Activated gamma-delta T cell (primary cell): ENCODE measurements around the gene CDC42.
"Not testable (repeated sequence)": the region's sequence is repeated elsewhere in the genome, so short reads cannot be mapped to it uniquely, and the experiment has no call there.

Experiments
- DNase-seq: peaks from one replicate; lab custom pipeline; 2025; lab: John Stamatoyannopoulos, UW
- total RNA-seq, 2 donors: gene quantifications; one replicate each; lab custom pipeline; 2026; lab: John Stamatoyannopoulos, UW

Gene CDC42
- total RNA-seq: 85.5 to 133 reads per million in 2 donors

- peak; percentile 94 for DNase-seq
Observed at GRCh38 chr1:22052115-22053016, at the start of gene CDC42. CDC42 (plus strand) TSS chr1:22052709; CDS start chr1:22078479, 25,770 bp downstream.

GRCh38 chr1:22002875-22003274 is 49.6 kb upstream of the CDC42 start:
- DNase-seq: not testable (repeated sequence)

- not testable (repeated sequence) for DNase-seq
Observed at GRCh38 chr1:22003959-22004358, 48.5 kb upstream of the CDC42 start.

- DNase-seq: not testable (repeated sequence)
Observed at GRCh38 chr1:22005261-22006149, 47.0 kb upstream of the CDC42 start.

- not testable (repeated sequence) for DNase-seq
Observed at GRCh38 chr1:22006736-22007135, 45.8 kb upstream of the CDC42 start.

- not testable (repeated sequence) for DNase-seq
Observed at GRCh38 chr1:22007262-22007661, 45.2 kb upstream of the CDC42 start.

- DNase-seq: not testable (repeated sequence)
Observed at GRCh38 chr1:22009566-22009965, 42.9 kb upstream of the CDC42 start.

- not testable (repeated sequence) for DNase-seq
Observed at GRCh38 chr1:22012752-22013151, 39.8 kb upstream of the CDC42 start.

GRCh38 chr1:22014575-22015206 is 37.8 kb upstream of the CDC42 start:
- not testable (repeated sequence) for DNase-seq

- DNase-seq: no peak
Observed at GRCh38 chr1:22018583-22019559, 33.6 kb upstream of the CDC42 start.

- no peak for DNase-seq
Observed at GRCh38 chr1:22021061-22021460, 31.4 kb upstream of the CDC42 start.

GRCh38 chr1:22024485-22025367 is 27.8 kb upstream of the CDC42 start:
- peak; percentile 15 for DNase-seq

GRCh38 chr1:22025368-22026155 is 26.9 kb upstream of the CDC42 start:
- peak; percentile 56 for DNase-seq

- no peak for DNase-seq
Observed at GRCh38 chr1:22026924-22027289, 25.6 kb upstream of the CDC42 start.

GRCh38 chr1:22030057-22030456 is 22.5 kb upstream of the CDC42 start:
- no peak for DNase-seq

- no peak for DNase-seq
Observed at GRCh38 chr1:22030473-22030872, 22.0 kb upstream of the CDC42 start.

GRCh38 chr1:22031214-22031962 is 21.1 kb upstream of the CDC42 start:
- no peak for DNase-seq

- DNase-seq: not testable (repeated sequence)
Observed at GRCh38 chr1:22034834-22035233, 17.7 kb upstream of the CDC42 start.
